NCI-H1694 treated with DMSO at 0.1 percent for 48 hours (cell line): ENCODE measurements around the gene HOXD9.

ENCODE experiments used
- DNase-seq: peaks from one replicate; lab custom pipeline; 2025; lab: John Stamatoyannopoulos, UW

HOXD9 gene

DNA sequence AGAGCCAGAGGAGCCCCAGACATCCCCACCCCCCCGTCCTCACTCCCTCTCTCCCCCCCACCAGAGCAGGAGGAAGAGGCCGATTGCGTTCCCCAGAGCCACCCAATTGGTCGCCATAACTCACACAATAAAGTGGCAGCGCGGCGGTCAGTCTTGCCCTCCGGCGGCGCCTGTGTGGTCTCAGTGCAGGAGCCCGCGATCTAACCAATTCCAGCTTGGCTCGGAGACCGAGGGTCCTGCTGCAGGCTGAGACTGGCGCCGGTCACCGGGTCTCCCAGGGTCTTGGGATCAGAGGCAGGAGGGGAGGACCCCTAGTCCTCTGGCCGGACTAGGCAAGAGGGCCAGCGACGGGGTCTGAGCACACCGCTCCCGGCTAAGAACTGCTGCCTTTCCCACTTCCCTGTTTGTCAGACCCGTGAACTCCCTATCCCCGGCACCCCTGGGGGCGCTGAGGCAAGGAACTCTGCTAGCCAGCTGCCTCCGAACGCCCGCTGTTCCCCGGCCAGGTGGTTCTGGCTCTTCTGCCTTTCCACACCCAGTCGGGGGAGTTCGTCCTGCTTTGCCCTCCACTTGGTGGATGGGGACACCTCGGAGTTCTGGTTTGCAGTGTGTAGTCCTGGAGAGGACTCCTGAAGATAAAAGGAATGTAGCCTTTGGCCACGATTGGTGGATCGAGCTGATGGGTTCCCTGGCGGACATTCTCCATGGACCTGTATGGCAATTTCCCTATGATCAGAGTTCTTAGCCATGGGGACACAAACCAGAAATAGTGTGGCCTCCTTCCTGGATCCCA lies 24.0 kb upstream of the HOXD9 start:
- DNase-seq: no peak

GRCh38 chr2:176099159-176099727 lies 23.3 kb upstream of the HOXD9 start:
- no peak for DNase-seq

DNA sequence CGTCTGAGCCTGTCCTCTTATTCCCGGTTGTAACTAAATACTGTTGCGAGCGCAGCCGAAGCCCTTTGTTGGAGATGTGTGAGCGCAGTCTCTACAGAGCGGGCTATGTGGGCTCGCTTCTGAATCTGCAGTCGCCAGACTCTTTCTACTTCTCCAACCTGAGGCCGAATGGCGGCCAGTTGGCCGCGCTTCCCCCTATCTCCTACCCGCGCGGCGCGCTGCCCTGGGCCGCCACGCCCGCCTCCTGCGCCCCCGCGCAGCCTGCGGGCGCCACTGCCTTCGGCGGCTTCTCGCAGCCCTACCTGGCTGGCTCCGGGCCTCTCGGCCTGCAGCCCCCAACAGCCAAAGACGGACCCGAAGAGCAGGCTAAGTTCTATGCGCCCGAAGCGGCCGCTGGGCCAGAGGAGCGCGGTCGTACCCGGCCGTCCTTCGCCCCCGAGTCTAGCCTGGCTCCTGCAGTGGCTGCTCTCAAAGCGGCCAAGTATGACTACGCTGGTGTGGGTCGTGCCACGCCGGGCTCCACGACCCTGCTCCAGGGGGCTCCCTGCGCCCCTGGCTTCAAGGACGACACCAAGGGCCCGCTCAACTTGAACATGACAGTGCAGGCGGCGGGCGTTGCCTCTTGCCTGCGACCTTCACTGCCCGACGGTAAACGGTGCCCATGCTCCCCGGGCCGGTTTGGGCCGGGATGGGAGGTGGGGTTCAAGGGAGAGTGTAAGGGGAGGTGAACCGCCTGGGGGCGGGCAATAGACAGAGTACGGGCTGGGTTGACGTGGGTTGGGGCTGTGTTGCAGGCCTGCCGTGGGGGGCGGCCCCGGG lies 22.6 kb upstream of the HOXD9 start, which contains the start of gene HOXD12:
Gene HOXD12 (plus strand): TSS at position 68 of the 819 bp plus-strand sequence. CDS start 7 bp downstream, at position 75.
- DNase-seq: no peak

DNA sequence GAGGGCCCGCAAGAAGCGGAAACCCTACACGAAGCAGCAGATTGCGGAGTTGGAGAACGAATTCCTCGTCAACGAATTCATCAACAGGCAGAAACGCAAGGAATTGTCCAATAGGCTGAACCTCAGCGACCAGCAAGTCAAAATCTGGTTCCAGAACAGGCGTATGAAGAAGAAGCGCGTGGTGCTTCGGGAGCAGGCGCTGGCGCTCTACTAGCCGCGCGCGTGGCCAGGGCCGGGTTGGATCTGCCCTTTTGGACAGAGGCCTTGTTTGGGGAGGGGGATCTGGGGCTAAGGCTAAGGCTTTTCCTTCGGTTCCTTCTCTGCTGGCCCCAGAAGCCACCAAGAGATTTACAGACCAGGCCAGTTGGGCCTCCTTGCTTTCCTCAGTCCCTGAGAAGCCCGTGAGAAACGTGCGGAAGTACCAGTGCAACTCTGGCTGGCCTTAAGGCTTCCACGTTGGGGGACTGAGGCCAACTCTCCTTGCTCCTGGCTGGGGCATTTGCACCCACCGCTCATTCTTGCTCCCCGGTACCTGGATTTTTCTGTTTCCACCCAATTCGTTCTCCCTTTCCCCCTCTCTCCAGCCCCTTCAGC lies 21.9 kb upstream of the HOXD9 start:
- DNase-seq: no peak

GRCh38 chr2:176101216-176101830 lies 21.2 kb upstream of the HOXD9 start:
- DNase-seq: no peak

GRCh38 chr2:176101842-176102241 lies 20.7 kb upstream of the HOXD9 start:
- DNase-seq: no peak

DNA sequence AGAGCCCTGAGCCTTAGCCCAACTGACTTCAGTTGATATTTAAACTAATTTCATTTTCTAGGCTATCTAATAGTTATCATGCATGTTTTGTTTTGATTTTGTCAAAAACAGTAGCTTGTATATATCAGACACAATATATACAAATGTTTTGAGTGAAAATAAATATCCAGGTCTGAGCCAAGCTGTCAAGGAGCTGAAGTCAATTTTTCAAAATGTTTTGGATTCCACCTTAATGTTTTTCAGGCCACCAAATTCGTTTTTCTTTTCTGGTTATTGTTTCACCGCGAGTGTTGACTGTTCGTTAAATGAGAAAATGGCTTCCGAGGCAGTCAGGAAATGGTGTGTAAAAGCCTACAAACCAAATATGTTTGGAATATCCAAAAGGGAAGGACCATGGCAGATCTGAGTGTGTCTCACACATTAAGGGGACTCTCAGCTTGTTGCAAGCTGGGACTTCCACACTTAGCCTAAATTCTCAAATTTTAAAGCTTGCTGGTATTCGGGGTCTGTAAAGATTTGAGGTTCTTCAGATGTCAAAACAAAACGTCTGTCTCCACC lies 20.1 kb upstream of the HOXD9 start:
- no peak for DNase-seq

DNA sequence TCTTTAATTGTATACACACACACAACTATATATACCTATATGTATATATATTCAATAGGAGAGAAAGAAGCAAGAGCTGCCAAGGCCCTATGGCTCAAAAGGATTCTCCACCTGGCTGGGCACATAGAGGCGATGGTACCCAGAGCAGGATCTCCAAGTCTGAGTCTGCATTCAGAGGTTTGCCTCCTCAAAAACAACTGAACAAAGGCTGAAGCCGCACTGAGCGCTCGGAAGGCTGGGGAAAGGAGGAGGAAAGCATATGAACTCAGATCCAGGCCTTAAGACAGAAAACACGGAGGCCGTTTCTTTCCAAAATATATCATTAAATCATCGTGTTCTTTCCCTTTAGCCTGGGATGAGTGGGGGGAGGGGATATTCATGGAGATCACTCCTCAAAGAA lies 19.3 kb upstream of the HOXD9 start:
- DNase-seq: no peak

GRCh38 chr2:176103742-176104315 lies 18.7 kb upstream of the HOXD9 start:
- DNase-seq: no peak

DNA sequence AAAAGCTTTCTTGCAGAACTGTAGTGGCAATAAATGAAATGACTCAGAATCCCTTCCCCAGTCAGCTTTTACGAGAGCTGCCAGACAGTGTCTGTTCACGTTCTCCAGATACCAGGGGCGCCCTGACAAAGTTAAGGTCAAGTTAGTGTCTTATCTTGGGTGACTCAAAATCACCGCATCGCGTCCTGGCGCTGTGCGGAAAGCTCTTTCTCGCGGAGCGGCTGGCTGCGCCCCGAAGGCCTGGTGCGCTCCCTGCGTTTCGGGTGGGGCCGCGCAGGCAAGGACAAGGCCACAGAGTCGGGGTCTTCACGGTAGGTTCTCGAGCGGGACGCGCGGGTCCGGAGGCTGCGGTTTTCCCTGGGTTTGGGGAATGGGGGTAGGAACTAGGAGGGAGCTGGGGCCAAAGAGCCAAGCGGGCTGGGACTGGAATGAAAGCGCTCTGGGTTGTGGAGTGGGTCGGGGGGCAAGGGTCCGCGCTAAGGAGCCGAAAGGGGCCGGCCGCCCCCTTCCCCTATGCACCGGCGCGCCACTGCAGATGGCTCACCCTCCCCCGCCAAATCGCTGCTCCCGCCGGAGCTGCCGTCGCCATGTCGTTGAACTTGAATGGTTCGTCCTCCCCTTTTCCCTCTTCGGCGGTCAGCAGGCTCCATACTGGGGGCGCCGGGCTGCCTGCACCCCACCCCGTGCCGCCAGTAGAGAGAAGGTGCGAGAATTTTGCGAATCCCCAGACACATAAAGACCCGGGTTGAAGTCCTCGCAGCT lies 18.0 kb upstream of the HOXD9 start:
- no peak for DNase-seq

DNA sequence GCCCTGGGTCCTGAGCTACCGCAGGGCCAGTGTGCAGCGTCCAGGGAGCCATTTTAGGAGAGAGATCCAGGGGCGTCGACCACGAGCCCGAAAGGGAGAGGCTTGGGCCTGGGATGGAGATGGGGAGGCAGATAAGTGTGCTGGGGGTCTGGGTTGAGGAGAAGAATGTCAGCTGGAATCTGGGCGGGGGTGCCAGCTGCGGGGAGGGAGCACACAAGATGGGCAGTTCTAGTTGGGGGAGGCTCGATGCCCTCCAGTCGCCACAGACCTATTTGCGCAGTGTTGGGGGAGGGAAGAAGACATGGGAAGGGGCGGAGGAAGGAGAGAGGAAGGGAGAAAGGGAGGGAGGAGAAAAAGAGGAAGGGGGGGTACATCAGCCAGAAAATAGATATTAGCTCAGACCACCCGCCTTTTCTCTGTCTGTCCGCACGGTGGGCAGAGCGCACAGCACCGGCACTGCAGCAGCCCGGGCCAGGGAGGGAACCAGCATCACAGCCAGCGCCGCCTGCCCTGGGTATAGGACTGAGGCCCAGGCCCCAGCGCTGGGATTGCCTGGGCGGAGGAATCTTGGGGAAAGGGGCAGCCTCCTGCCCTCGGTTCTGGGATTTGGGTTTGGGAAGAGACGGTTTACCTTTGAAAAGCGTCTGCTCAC lies 17.3 kb upstream of the HOXD9 start:
- no peak for DNase-seq

DNA sequence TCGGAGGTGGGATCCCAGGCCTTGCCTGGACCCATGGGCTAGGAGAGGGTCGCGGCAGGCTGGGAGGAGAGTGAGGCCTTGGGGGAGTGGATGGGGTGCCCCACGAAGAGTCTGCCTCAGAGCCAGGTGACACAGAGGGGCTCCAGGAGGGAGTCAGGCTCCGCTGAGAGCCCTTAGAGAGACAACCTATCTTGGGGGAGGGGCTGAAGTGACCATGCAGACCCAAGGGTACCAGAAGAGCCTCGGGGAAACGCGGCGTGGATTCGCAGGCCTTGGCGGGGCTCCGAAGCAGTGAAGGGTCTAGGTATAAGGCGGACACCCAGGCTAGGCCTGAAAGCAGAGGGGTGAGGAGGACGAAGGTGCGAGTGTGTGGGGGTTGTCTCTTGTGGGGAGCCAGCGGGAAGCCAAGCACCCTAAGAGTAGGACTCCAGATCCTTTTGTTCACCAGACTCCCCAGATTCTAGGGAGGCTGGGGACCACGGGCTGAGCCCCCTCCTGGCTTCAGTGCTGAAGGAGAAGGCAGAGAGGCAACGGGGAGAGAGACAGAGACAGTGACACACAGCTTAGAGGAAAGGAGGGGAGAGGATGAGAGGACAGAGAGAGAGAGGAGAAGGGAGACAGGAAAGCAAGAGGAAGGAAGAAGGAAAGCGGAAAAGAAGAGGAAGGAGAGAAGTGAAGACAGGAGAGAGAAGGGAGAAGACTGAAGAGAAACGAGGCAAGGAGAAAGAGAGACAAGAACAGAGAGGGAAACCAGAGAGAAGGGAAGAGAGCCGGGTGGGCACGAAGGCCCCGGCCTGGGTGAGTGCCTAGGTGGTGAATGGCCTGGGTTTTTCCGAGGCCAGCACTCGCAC lies 16.6 kb upstream of the HOXD9 start:
- DNase-seq: no peak

- DNase-seq: peak; percentile 41
Measured at GRCh38 chr2:176106581-176107539, 15.7 kb upstream of the HOXD9 start, which contains the start of gene HOXD11. Gene HOXD11 (plus strand): TSS chr2:176107280. CDS start chr2:176107356, 76 bp downstream.

- DNase-seq: no peak
Measured at GRCh38 chr2:176107731-176108181, 14.8 kb upstream of the HOXD9 start.

DNA sequence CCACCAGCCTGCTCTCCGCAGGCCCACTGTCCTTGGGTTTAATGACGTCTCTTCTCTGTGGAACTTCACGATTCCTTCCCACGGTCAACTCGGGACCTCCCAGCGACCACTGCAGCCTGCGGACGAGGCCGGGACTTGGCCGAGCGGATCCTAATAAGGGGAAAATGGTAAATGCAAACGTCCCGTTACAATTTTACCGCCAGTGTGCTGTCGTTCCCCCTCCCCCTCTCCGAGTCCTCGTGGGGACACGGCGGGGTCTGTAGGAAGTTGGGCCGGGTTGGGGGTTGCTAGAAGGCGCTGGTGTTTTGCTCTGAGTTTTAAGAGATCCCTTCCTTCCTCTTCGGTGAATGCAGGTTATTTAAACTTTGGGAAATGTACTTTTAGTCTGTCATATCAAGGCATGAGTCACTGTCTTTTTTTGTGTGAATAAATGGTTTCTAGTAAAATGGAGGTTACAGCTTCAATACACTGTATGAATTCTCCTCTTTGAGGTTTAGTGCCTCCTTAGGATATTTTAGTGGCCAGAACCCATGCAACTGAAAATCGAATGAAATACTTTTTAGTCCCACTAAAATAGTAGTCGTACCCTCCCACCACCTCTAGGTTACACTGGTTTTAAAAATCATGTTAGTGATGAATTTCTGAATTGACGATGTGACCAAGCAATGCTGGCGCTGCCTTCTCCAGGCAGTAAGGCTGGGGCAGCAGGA lies 13.2 kb upstream of the HOXD9 start:
- DNase-seq: no peak

DNA sequence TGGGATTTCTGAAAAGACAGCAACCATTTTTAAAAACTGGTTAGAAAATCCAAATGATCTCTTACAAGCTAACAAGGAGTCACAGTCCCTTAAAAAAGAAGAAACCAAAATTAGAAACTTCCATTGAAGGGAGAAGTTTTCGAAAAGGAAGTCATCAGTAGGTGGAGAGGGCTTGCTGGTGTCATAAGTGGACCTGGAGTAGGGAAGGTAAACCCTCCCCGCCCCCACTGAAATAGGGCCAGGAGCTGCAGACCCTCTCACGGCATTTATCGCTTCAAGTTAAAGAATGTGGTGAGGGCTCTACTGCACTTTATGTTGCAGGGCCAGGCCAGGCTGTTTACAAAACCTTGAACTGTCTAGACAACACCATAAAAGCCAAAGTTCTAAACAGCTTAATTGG lies 12.6 kb upstream of the HOXD9 start:
- DNase-seq: no peak
